Esophagus squamous epithelium (tissue), 5 donors: ENCODE results near the gene SV2A. TPM values are rescaled to one million over a fixed set of nuclear protein-coding genes. Genes with fewer than 3 reads are reported as not detected.
"Not testable (repeated sequence)": the region's sequence is repeated elsewhere in the genome, so short reads cannot be mapped to it uniquely, and the experiment has no call there.

Experiments used
- DNase-seq: peaks from one replicate; lab custom pipeline; 2025; lab: John Stamatoyannopoulos, UW
- H3K27ac ChIP-seq, 4 donors: fragments of 200-600 bp; sonication (generic); one replicate each; pipeline ENCODE4 v1.5.1; 2016 to 2019; ENCODE audit warnings: mild to moderate bottlenecking in 1 of 4
- H3K27me3 ChIP-seq, 4 donors: fragments of 200-600 bp; sonication (generic); 1 replicate in 3 of 4; 2 replicates in 1 of 4; pipeline versions ENCODE4 v1.5.1 to v1.6.0; 2017 to 2021; ENCODE audit warnings: antibody characterized with exemption in 1 of 4
- H3K36me3 ChIP-seq, 3 donors: fragments of 200-600 bp; sonication (generic); one replicate each; pipeline ENCODE4 v1.5.1; 2016 to 2019
- H3K4me1 ChIP-seq, 3 donors: fragments of 200-600 bp; sonication (generic); one replicate each; pipeline ENCODE4 v1.5.1; 2017 to 2019
- H3K4me3 ChIP-seq, 4 donors: fragments of 200-600 bp; sonication (generic); 1 replicate in 3 of 4; 2 replicates in 1 of 4; pipeline ENCODE4 v1.5.1; 2016 to 2019; ENCODE audit warnings: mild to moderate bottlenecking in 2 of 4, moderate library complexity in 1 of 4
- H3K9me3 ChIP-seq, 3 donors: fragments of 200-600 bp; sonication (generic); one replicate each; pipeline ENCODE4 v1.5.1; 2016 to 2019
- POLR2A ChIP-seq, 4 donors: fragments of 450-650 bp; IDR thresholded peaks; one replicate each; pipeline ENCODE4 v1.6.1; 2017; ENCODE audit warnings: antibody characterized with exemption in 4 of 4, mild to moderate bottlenecking in 4 of 4, moderate library complexity in 3 of 4
- WGBS, 2 donors: methylation state at CpG; one replicate each; pipeline ENCODE4 v1.1.5; 2018; 5-methylcytosine and 5-hydroxymethylcytosine counted together
- intact Hi-C: fragments of 100-400 bp; cut with DNase I; formaldehyde crosslinking; loops from one replicate; pipeline ENCODE4 v1.15.0; 2022
- total RNA-seq, 4 donors: library from RNA; depleted of rRNA; stranded (reverse); fragments of >200 nt; gene quantifications; one replicate each; pipeline ENCODE4 v1.1.0, GENCODE V29; 2016
- TF ChIP-seq, protein P1 (sequence below), 6 experiments: fragments of 450-650 bp in 4 of 6; fragments of 200-600 bp in 2 of 6; sonication (generic) in 2 of 6; IDR thresholded peaks; one replicate each; pipeline ENCODE4 v1.5.1; 2016 to 2019; ENCODE audit warnings: antibody characterized with exemption in 6 of 6, mild to moderate bottlenecking in 4 of 6, moderate library complexity in 4 of 6
- donor health status: DM: yes; HTN: yes; CAD: no.

SV2A gene
- total RNA-seq, 4 donors from 2014 or later = 0.11 to 2.1 (median 1.1) TPM

DNA sequence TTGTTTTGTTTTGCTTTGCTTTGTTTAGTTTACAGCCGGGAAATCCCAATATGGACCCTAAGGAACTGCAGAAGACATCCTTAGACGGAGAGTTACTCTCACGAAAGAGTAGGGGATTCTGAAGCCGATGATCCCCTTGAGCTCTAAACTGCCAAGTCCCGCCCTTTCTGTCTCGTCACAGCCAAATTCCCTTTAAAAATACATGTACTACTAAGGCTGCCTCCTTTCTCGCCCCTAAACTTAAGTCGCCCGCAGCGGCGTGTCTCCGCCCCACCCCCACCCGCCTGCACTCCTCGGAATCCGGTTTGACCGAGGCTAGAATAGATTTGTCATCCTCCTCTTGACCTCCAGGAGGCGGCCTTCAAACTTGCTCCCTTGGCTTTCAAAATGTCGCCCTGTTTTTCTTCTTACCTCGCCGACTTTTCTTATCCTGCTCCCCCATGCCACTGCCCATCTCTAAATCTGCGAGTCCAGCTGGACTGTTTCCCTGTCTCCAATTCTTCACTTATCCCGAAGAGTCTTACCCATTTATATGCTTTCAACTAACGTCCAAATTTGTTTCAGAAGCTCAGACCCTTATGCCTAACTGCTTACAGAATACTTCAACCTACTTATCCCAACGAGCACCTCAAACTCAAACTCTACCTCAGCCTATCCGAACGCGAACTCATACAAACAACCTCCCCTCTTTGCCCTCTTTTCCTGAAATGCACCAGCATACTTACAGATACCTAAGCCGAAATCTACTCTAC, 29.2 kb downstream of the SV2A start:
- Histone ChIP-seq H3K4me1 (peaks cover 8 to 43% (median 14%) of the 10 kb centered on the region in 3 donors), H3K36me3 (no peaks in the 10 kb centered on the region), H3K27me3 (no peaks in the 10 kb centered on the region), H3K4me3 (peak overlapping the region; percentile 39 to 75 (median 62)), H3K9me3 (no peaks in the 10 kb centered on the region), H3K27ac (peak overlapping the region; percentile 94 to 100 (median 99))
- peak; percentile 11 for DNase-seq
- 2 to 3% methylated on average over 25 to 28 of the region's 28 CpGs for WGBS, 2 donors
- peak in 2 of 4 donors; percentile 24 to 63 for TF ChIP-seq POLR2A (IDR thresholded peaks at IDR 0.05)
- TF ChIP-seq, protein P1, sequence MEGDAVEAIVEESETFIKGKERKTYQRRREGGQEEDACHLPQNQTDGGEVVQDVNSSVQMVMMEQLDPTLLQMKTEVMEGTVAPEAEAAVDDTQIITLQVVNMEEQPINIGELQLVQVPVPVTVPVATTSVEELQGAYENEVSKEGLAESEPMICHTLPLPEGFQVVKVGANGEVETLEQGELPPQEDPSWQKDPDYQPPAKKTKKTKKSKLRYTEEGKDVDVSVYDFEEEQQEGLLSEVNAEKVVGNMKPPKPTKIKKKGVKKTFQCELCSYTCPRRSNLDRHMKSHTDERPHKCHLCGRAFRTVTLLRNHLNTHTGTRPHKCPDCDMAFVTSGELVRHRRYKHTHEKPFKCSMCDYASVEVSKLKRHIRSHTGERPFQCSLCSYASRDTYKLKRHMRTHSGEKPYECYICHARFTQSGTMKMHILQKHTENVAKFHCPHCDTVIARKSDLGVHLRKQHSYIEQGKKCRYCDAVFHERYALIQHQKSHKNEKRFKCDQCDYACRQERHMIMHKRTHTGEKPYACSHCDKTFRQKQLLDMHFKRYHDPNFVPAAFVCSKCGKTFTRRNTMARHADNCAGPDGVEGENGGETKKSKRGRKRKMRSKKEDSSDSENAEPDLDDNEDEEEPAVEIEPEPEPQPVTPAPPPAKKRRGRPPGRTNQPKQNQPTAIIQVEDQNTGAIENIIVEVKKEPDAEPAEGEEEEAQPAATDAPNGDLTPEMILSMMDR (IDR thresholded peaks at IDR 0.05) = peak in 5 of 6 experiments; percentile 41 to 60 (median 57)
- intact Hi-C loops = no loop called here

DNA sequence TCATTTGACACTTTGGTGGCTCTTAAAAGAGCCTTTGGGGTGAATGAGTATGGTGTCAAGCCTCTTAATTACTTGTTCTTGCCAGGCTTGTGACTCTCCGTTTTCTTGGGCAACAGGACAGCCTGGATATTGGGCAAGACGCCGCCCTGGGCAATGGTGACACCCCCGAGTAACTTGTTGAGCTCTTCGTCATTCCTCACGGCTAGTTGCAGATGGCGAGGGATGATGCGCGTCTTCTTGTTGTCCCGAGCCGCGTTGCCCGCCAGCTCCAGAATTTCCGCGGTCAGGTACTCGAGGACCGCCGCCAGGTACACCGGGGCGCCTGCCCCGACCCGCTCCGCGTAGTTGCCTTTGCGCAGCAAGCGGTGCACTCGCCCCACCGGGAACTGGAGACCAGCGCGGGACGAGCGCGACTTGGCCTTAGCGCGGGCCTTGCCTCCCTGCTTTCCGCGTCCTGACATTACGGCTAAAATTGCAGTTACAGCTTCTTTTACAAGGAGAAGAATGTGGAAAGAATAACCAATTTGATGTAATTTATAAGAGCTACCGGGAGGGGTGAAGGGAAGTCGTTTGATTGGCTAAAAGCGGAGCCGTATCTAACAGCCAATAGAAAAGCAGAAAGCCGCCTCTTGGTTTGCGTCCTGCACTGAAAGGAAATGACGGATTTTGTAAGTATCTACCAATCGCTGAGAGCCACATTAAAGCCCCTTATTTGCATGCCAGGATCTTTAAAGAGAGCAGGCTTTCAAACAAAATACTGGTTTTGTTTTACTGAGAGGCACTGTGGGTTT, 30.0 kb downstream of the SV2A start:
- Histone ChIP-seq H3K27me3 (no peaks in the 10 kb centered on the region), H3K4me1 (peaks cover 8 to 48% (median 14%) of the 10 kb centered on the region in 3 donors), H3K4me3 (peak overlapping the region; percentile 39 to 75 (median 62)), H3K36me3 (no peaks in the 10 kb centered on the region), H3K27ac (peak overlapping the region; percentile 94 to 100 (median 99)), H3K9me3 (no peaks in the 10 kb centered on the region)
- 0% methylated on average over 15 to 18 of the region's 46 CpGs for WGBS, 2 donors
- TF ChIP-seq, protein P1 (IDR thresholded peaks at IDR 0.05) = peak in 3 of 6 experiments; percentile 22 to 40 (median 36)
- peak in 3 of 4 donors; percentile 35 to 96 (median 89) for TF ChIP-seq POLR2A (IDR thresholded peaks at IDR 0.05)
- peak; percentile 54 for DNase-seq
- intact Hi-C loops = no loop called here

DNA sequence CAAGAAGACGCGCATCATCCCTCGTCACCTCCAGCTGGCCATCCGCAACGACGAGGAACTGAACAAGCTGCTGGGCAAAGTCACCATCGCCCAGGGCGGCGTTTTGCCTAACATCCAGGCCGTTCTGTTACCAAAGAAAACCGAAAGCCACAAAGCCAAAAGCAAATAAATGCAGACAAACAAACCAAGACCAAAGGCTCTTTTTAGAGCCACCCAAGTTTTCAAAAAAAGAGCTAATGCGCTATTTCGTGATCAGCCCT, 30.5 kb downstream of the SV2A start:
- DNase-seq, intact Hi-C loops, H3K9me3 ChIP-seq, H3K36me3 ChIP-seq, H3K27me3 ChIP-seq: not testable (repeated sequence)
- peak in 1 of 4 donors; percentile 83 for TF ChIP-seq POLR2A (IDR thresholded peaks at IDR 0.05)
- peak overlapping the region; percentile 94 to 100 (median 99) for H3K27ac ChIP-seq
- peaks cover 8 to 48% (median 14%) of the 10 kb centered on the region in 3 donors for H3K4me1 ChIP-seq
- whole genome bisulfite sequencing, 2 donors = 0% methylated on average over 3 to 7 of the region's 13 CpGs
- H3K4me3 ChIP-seq = peak overlapping the region; percentile 39 to 75 (median 62)

DNA sequence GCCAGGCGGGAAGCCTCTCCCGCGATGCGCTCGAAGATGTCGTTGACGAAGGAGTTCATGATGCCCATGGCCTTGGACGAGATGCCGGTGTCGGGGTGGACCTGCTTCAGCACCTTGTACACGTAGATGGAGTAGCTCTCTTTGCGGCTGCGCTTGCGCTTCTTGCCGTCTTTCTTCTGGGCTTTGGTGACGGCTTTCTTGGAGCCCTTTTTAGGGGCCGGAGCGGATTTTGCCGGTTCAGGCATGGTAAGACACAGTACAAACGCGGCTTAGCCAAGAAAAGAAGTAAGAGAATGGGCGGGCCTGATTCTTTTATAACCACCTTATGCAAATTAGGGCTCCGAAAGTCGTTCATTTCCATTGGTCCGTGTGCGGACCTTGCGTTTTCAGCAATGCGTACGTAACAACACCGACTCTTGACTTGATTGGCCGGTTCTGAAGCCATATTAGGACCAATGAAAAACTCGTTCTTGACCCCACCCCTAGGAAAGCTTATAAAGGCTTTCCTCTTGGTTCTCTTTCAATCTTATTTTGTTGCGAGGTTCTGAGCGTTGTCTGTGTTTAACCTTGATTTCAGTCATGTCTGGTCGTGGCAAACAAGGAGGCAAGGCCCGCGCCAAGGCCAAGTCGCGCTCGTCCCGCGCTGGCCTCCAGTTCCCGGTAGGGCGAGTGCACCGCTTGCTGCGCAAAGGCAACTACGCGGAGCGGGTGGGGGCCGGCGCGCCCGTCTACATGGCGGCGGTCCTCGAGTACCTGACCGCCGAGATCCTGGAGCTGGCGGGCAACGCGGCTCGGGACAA, 31.0 kb downstream of the SV2A start:
- TF ChIP-seq POLR2A (IDR thresholded peaks at IDR 0.05) = peak; percentile 11 to 100 (median 100)
- TF ChIP-seq, protein P1 (IDR thresholded peaks at IDR 0.05) = peak in 3 of 6 experiments; percentile 13 to 26 (median 26)
- WGBS, 2 donors = 0% methylated on average over 18 to 24 of the region's 62 CpGs
- intact Hi-C loops = no loop called here
- peak overlapping the region; percentile 56 to 75 (median 62) for H3K4me3 ChIP-seq
- H3K36me3 ChIP-seq = no peaks in the 10 kb centered on the region
- no peaks in the 10 kb centered on the region for H3K27me3 ChIP-seq
- peaks cover 8 to 48% (median 14%) of the 10 kb centered on the region in 3 donors for H3K4me1 ChIP-seq
- peak overlapping the region; percentile 94 to 100 (median 99) for H3K27ac ChIP-seq
- DNase-seq = peak; percentile 79
- no peaks in the 10 kb centered on the region for H3K9me3 ChIP-seq

DNA sequence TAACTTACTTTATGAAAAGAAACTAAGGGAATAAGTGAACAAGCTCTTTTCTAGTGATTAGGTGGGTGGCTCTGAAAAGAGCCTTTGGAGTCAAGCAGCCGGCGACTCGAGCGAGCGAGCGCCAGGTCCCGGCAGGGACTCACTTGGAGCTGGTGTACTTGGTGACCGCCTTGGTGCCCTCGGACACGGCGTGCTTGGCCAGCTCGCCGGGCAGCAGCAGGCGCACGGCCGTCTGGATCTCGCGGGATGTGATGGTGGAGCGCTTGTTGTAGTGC, 31.6 kb downstream of the SV2A start:
- H3K9me3 ChIP-seq, DNase-seq, H3K27me3 ChIP-seq, intact Hi-C loops, H3K36me3 ChIP-seq: not testable (repeated sequence)
- peaks cover 8 to 48% (median 14%) of the 10 kb centered on the region in 3 donors for H3K4me1 ChIP-seq
- peak overlapping the region; percentile 94 to 100 (median 99) for H3K27ac ChIP-seq
- H3K4me3 ChIP-seq = peak overlapping the region; percentile 56 to 75 (median 62)
- WGBS, 2 donors = 0% methylated on average over 6 to 19 of the region's 19 CpGs
